Lower leg skin (tissue), 4 donors: ENCODE data around the gene DLG2. TPM values are rescaled to one million over a fixed set of nuclear protein-coding genes. Genes with fewer than 3 reads are reported as not detected.

Experiments used
- DNase-seq, 2 donors: peaks; one replicate each; pipeline ENCODE4 v3.0.0-alpha.2; 2019; ENCODE audit warnings: low spot score in 2 of 2
- H3K4me3 ChIP-seq: fragments of 200-600 bp; sonication (generic); 2 replicates; pipeline ENCODE4 v1.5.1; 2017; ENCODE audit warnings: mild to moderate bottlenecking, low read depth; ENCODE audit not compliant: poor library complexity, severe bottlenecking
- POLR2A ChIP-seq, 2 donors: fragments of 450-650 bp; IDR thresholded peaks; one replicate each; pipeline ENCODE4 v1.6.1; 2016 to 2017; ENCODE audit warnings: antibody characterized with exemption in 2 of 2, mild to moderate bottlenecking in 1 of 2, moderate library complexity in 1 of 2
- WGBS, 2 donors: methylation state at CpG; one replicate each; pipeline ENCODE4 v1.1.5; 2018; 5-methylcytosine and 5-hydroxymethylcytosine counted together
- intact Hi-C: fragments of 100-400 bp; cut with DNase I; formaldehyde crosslinking; loops from one replicate; pipeline ENCODE4 v1.15.0; 2023; ENCODE audit warnings: low total_unique reads
- total RNA-seq, 4 donors: library from RNA; depleted of rRNA; stranded (reverse); fragments of >200 nt; gene quantifications; one replicate each; pipeline ENCODE4 v1.1.0, GENCODE V29; 2016
- TF ChIP-seq, protein P1 (sequence below), 3 donors: fragments of 450-650 bp; IDR thresholded peaks; one replicate each; pipeline ENCODE4 v1.5.1; 2016; ENCODE audit warnings: antibody characterized with exemption in 3 of 3, mild to moderate bottlenecking in 3 of 3, moderate library complexity in 2 of 3

The DLG2 gene
- total RNA-seq, 4 donors from 2014 or later = 37.6 to 68.3 (median 46.0) TPM

- TF ChIP-seq, protein P1, sequence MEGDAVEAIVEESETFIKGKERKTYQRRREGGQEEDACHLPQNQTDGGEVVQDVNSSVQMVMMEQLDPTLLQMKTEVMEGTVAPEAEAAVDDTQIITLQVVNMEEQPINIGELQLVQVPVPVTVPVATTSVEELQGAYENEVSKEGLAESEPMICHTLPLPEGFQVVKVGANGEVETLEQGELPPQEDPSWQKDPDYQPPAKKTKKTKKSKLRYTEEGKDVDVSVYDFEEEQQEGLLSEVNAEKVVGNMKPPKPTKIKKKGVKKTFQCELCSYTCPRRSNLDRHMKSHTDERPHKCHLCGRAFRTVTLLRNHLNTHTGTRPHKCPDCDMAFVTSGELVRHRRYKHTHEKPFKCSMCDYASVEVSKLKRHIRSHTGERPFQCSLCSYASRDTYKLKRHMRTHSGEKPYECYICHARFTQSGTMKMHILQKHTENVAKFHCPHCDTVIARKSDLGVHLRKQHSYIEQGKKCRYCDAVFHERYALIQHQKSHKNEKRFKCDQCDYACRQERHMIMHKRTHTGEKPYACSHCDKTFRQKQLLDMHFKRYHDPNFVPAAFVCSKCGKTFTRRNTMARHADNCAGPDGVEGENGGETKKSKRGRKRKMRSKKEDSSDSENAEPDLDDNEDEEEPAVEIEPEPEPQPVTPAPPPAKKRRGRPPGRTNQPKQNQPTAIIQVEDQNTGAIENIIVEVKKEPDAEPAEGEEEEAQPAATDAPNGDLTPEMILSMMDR (IDR thresholded peaks at IDR 0.05) = no peak
- TF ChIP-seq POLR2A (IDR thresholded peaks at IDR 0.05) = no peak
- no peak for DNase-seq
- intact Hi-C loops = no loop called here
- 87 to 90% methylated on average over 1 of the region's 1 CpG for WGBS, 2 donors
- H3K4me3 ChIP-seq = no peak overlapping the region
These were observed 188.8 kb downstream of the DLG2 start for GRCh38 chr11:85438328-85438727.

- DNase-seq = no peak
- intact Hi-C loops = no loop called here
- no peak overlapping the region for H3K4me3 ChIP-seq
- WGBS, 2 donors = 80 to 89% methylated on average over 1 to 3 of the region's 3 CpGs
- TF ChIP-seq, protein P1 (IDR thresholded peaks at IDR 0.05) = no peak
- no peak for TF ChIP-seq POLR2A (IDR thresholded peaks at IDR 0.05)
These were observed 195.8 kb downstream of the DLG2 start for GRCh38 chr11:85431319-85431718.

GRCh38 chr11:85423794-85424193, 203.3 kb downstream of the DLG2 start:
- H3K4me3 ChIP-seq = no peak overlapping the region
- DNase-seq = peak in 1 of 2 donors; percentile 64
- intact Hi-C loops = no loop called here
- 81 to 92% methylated on average over 3 of the region's 3 CpGs for WGBS, 2 donors
- TF ChIP-seq, protein P1 (IDR thresholded peaks at IDR 0.05) = no peak
- TF ChIP-seq POLR2A (IDR thresholded peaks at IDR 0.05) = no peak

DNA sequence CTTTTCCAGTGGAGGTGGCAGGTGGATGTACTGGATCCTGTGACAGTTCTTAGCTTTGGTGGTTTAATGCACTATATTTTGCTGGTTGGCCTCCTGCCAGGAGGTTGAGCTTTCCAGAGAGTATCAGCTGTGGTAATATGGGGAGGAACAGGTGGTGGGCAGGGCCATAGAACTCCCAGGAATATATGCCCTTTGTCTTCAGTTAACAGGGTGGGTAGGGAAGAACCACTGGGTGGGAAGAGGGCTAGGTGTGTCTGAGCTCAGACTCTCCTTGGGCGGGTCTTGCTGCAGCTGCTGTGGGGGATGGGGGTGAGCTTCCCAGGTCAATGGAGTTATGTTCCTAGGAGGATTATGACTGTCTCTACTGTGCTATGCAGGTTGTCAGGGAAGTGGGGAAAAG, 203.8 kb downstream of the DLG2 start:
- DNase-seq = no peak
- TF ChIP-seq, protein P1 (IDR thresholded peaks at IDR 0.05) = no peak
- no peak for TF ChIP-seq POLR2A (IDR thresholded peaks at IDR 0.05)
- WGBS, 2 donors = 90 to 92% methylated on average over 1 of the region's 1 CpG
- intact Hi-C loops = no loop called here
- H3K4me3 ChIP-seq = no peak overlapping the region

GRCh38 chr11:85414175-85414574, 213.0 kb downstream of the DLG2 start:
- WGBS, 2 donors = 91% methylated on average over 5 of the region's 5 CpGs
- DNase-seq = no peak
- H3K4me3 ChIP-seq = no peak overlapping the region
- intact Hi-C loops = no loop called here
- TF ChIP-seq POLR2A (IDR thresholded peaks at IDR 0.05) = no peak

GRCh38 chr11:85407648-85408047, 219.5 kb downstream of the DLG2 start:
- TF ChIP-seq, protein P1 (IDR thresholded peaks at IDR 0.05) = no peak
- no peak for TF ChIP-seq POLR2A (IDR thresholded peaks at IDR 0.05)
- 39 to 51% methylated on average over 2 of the region's 2 CpGs for WGBS, 2 donors

More at GRCh38 chr11:85407648-85408047, 219.5 kb downstream of the DLG2 start:
- no peak overlapping the region for H3K4me3 ChIP-seq
- DNase-seq = no peak
- intact Hi-C loops = no loop called here
